ENCODE data around the gene EXOC7.
"Not testable (repeated sequence)": the region's sequence is repeated elsewhere in the genome, so short reads cannot be mapped to it uniquely, and the experiment has no call there.

Gene EXOC7

DNA sequence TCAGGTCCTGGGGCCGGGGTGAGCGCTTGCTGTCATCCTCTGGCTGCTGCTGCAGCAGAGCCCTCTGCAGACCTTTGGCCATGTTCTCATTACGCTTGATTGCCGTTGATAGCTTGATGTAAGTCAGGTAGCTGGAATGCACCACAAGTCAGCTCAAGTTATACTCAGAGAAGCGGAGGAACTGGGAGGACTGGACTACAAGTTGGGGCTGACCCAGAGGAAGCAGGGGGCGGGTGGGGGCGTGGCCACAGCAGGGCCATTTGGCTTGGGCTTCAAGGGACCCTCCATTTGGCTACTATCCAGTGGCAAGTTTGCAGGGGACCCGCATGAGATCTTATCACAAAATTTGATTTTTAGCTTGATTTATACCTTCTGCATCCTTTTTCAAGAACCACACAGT is 57.5 kb downstream of the EXOC7 start:
- no peak overlapping the region for H3K27ac ChIP-seq
- TF ChIP-seq, protein P1, sequence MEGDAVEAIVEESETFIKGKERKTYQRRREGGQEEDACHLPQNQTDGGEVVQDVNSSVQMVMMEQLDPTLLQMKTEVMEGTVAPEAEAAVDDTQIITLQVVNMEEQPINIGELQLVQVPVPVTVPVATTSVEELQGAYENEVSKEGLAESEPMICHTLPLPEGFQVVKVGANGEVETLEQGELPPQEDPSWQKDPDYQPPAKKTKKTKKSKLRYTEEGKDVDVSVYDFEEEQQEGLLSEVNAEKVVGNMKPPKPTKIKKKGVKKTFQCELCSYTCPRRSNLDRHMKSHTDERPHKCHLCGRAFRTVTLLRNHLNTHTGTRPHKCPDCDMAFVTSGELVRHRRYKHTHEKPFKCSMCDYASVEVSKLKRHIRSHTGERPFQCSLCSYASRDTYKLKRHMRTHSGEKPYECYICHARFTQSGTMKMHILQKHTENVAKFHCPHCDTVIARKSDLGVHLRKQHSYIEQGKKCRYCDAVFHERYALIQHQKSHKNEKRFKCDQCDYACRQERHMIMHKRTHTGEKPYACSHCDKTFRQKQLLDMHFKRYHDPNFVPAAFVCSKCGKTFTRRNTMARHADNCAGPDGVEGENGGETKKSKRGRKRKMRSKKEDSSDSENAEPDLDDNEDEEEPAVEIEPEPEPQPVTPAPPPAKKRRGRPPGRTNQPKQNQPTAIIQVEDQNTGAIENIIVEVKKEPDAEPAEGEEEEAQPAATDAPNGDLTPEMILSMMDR (IDR thresholded peaks at IDR 0.05) = no peak
- no peak for TF ChIP-seq ZFX (IDR thresholded peaks at IDR 0.05; ENCODE audit: borderline replicate concordance)

DNA sequence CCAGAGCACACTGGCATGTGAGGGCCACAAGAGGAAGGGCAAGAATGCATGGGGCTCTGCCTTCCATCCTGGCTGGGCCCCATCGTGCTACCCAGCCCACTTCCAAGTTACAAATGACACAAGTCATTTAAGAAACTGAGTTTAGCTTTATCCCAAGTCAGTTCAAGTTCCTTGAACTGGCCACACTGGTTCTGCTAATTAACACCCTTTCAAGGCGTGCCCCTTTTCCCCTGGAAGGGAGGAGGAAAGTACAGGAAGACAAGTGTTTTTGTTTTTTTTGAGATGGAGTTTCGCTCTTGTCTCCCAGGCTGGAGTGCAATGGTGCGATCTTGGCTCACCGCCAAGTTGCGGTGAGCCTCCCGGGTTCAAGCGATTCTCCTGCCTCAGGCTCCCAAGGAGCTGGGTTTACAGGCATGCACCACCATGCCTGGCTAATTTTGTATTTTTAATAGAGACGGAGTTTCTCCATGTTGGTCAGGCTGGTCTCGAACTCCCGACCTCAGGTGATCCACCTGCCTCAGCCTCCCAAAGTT is 59.0 kb downstream of the EXOC7 start:
- not testable (repeated sequence) for H3K27ac ChIP-seq

- not testable (repeated sequence) for H3K27ac ChIP-seq
Measured at GRCh38 chr17:76042868-76043267, 60.7 kb downstream of the EXOC7 start.

- H3K27ac ChIP-seq = no peak overlapping the region
- TF ChIP-seq ZFX (IDR thresholded peaks at IDR 0.05; ENCODE audit: borderline replicate concordance) = no peak
- TF ChIP-seq, protein P1 (IDR thresholded peaks at IDR 0.05) = no peak
Measured at GRCh38 chr17:76040376-76040775, 63.2 kb downstream of the EXOC7 start.

GRCh38 chr17:76039121-76039520 is 64.5 kb downstream of the EXOC7 start:
- TF ChIP-seq ZFX (IDR thresholded peaks at IDR 0.05; ENCODE audit: borderline replicate concordance) = no peak
- TF ChIP-seq, protein P1 (IDR thresholded peaks at IDR 0.05) = no peak
- H3K27ac ChIP-seq = no peak overlapping the region

DNA sequence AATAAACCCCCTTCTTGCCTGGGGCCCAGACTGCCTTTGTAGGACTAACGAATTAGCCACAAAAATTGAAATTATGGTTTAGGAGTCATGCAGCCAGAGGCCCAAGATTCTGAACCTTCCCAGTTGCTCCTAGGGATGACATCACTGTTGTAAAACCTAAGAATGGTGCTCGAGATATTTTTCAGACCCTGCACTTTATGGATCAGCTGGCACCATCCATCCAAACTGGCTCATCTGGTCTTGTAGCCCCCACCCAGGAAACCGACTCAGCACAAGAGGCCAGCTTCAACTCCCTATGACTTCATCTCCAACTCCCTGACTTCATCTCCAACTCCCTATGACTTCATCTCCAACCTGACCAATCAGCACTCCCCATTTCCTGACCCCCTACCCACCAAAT is 65.5 kb downstream of the EXOC7 start:
- TF ChIP-seq, protein P1 (IDR thresholded peaks at IDR 0.05) = no peak
- no peak for TF ChIP-seq ZFX (IDR thresholded peaks at IDR 0.05; ENCODE audit: borderline replicate concordance)
- H3K27ac ChIP-seq = peak overlapping the region; percentile 18; the same call in 1 of the 2 replicates

DNA sequence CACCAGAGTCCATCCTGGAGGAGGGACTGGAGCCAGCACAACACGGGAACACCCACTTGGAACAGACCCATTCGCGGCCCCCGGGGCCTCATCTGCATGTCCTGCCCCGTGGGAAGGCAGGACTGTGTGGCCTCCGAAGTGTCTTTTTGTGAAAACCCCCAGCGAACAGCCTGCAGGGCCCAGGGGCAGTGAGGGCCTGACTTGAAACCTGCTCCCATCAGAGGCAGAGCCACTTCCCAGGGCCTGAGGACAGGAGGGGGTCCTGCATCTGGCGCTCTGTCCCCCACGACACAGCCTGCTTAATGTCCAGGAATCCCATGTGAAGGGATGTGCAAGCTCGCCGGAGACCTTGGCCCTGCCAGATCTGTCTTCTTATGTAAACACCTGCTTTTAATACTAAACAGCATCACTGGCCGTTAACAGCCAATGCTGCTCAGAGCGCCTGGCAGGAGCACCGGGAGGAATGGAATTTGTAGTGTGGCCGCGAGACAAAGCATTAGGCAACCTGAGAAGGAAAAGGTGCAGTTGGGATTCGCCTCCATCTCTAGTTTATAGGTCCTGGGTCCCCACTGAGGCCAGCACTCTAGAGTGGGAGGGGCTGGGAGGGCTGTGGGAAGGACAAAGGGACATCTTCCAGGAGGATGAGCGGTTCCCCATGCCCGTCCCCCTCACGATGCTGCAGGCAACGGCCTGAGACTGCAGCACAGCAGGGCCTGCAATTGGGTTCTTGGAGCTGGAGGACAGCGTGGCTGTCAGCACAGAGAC is 66.9 kb downstream of the EXOC7 start:
- no peak for TF ChIP-seq ZFX (IDR thresholded peaks at IDR 0.05; ENCODE audit: borderline replicate concordance)
- TF ChIP-seq, protein P1 (IDR thresholded peaks at IDR 0.05) = no peak
- H3K27ac ChIP-seq = no peak overlapping the region

DNA sequence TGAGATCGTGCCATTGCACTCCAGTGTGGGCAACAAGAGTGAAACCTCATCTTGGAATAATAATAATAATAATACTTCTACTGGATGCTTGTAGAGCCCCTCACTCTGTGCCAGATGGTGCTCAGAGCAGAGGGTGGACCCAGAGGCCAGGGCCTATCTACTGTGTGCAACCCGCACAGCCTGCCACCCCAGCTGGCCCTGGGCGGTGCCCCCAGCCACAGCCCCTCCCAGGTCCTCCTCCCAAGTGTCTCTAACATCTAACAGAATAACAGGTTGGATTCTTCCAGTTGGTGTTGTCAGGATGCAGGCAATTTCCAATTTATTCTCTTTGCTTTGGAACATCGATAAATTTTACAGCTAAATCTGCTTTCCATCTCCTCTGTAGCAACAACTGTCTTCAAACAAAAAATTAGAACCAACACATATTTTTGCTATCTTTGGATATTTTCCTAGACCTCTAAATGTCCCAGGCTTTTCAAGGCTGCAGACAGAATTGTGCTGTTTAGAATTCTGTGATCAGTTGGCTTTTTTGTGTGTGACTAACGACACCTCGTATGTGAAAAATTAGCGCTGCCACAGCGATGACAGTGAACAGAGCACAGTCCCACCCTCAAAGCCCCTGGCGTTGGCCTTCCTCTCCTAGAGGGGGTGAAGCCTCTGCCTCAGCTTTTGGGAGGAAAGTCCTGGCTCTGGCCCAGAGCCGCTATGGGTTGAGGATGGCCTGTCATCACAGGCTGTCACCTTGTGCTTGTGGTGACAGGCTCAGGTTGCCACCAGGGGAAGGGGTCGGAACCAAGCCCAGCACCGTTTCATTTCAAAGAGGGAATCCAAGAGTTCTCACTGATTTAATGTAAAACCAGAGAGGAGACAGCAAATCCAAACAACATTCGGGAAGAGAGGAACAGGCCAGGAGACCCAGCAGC is 68.9 kb downstream of the EXOC7 start:
- no peak overlapping the region for H3K27ac ChIP-seq
- no peak for TF ChIP-seq ZFX (IDR thresholded peaks at IDR 0.05; ENCODE audit: borderline replicate concordance)
- TF ChIP-seq, protein P1 (IDR thresholded peaks at IDR 0.05) = no peak

Measured in 22Rv1 (cell line).